GM12891 (cell line): ENCODE data around the gene PBXIP1.

ENCODE experiments used
- POLR2A ChIP-seq: IDR thresholded peaks from 2 replicates; pipeline ENCODE4 v1.6.1; 2011; ENCODE audit warnings: low read depth, low read length, control low read depth
- POLR2AphosphoS5 ChIP-seq: IDR thresholded peaks from 2 replicates; pipeline ENCODE4 v1.6.1; 2011; ENCODE audit warnings: low read depth, low read length, control low read depth
- TAF1 ChIP-seq: IDR thresholded peaks from 2 replicates; pipeline ENCODE4 v1.6.1; 2011; ENCODE audit warnings: low read depth, low read length, control low read depth

- no peak for TF ChIP-seq POLR2A
- no peak for TF ChIP-seq TAF1
- no peak; the same call in 1 of the 2 replicates for TF ChIP-seq POLR2AphosphoS5
Observed at GRCh38 chr1:154945160-154945961, 10.5 kb downstream of the PBXIP1 start.
